HEK293 (cell line): ENCODE measurements around the gene UCK2.
A peak's percentile ranks its signal among the peaks of the same experiment; 100 is the strongest.

ENCODE experiments used
- CTCF ChIA-PET: fragments of 350-600 bp; formaldehyde crosslinking; extraction: SDS; loops from one replicate; lab custom pipeline; 2021; ENCODE audit warnings: antibody characterized with exemption; lab: Yijun Ruan, JAX
- POLR2A ChIA-PET: fragments of 300-600 bp; formaldehyde crosslinking; extraction: SDS; loops from one replicate; lab custom pipeline; 2020; ENCODE audit warnings: antibody characterized with exemption, inconsistent platforms; lab: Yijun Ruan, JAX
- H3K27ac ChIP-seq: fragments of 200-500 bp; sonication (Bioruptor generic); 2 replicates; pipeline ENCODE4 v1.5.1; 2014; ENCODE audit warnings: low read depth, low read length, control low read depth, inconsistent platforms; ENCODE audit errors: extremely low read depth
- H3K36me3 ChIP-seq, 2 experiments: fragments of 200-500 bp in 1 of 2; sonication (Bioruptor generic) in 1 of 2; 1 replicate in 1 of 2; 2 replicates in 1 of 2; pipeline ENCODE4 v1.5.1; 2014 to 2017; ENCODE audit warnings: inconsistent platforms in 2 of 2, low read length in 2 of 2; ENCODE audit not compliant: control insufficient read depth in 2 of 2, insufficient read depth in 1 of 2
- H3K4me1 ChIP-seq: fragments of 200-500 bp; sonication (Bioruptor generic); 2 replicates; pipeline ENCODE4 v1.5.1; 2014; ENCODE audit warnings: mild to moderate bottlenecking, low read length, inconsistent platforms; ENCODE audit not compliant: control insufficient read depth, insufficient read depth
- H3K4me3 ChIP-seq: 2 replicates; pipeline ENCODE4 v1.5.1; 2011; ENCODE audit warnings: low read depth, mild to moderate bottlenecking, control low read depth, low read length, moderate library complexity
- H3K9me3 ChIP-seq: fragments of 200-500 bp; sonication (Bioruptor generic); 2 replicates; pipeline ENCODE4 v1.5.1; 2014; ENCODE audit warnings: low read depth, low read length, inconsistent platforms; ENCODE audit not compliant: control insufficient read depth, insufficient read depth
- EGR2 ChIP-seq: fragments of 450-650 bp; formaldehyde crosslinking; IDR thresholded peaks from 2 replicates; pipeline ENCODE4 v1.5.1; 2016; ENCODE audit warnings: low read depth, missing biosample characterization, missing genetic modification characterization
- KLF9 ChIP-seq: fragments of 450-650 bp; formaldehyde crosslinking; IDR thresholded peaks from 2 replicates; pipeline ENCODE4 v1.5.1; 2016; ENCODE audit warnings: missing biosample characterization, missing genetic modification characterization, low read depth
- SP7 ChIP-seq: fragments of 450-650 bp; formaldehyde crosslinking; IDR thresholded peaks from 2 replicates; pipeline ENCODE4 v1.5.1; 2016; ENCODE audit warnings: missing biosample characterization, missing genetic modification characterization
- YY1 ChIP-seq: fragments of 450-650 bp; formaldehyde crosslinking; IDR thresholded peaks from 2 replicates; pipeline ENCODE4 v1.5.1; 2018; ENCODE audit warnings: missing biosample characterization, missing genetic modification characterization
- ZBTB26 ChIP-seq: fragments of 450-650 bp; formaldehyde crosslinking; optimal IDR thresholded peaks from 2 replicates; pipeline ENCODE3; 2016; ENCODE audit warnings: missing biosample characterization, mild to moderate bottlenecking, missing genetic modification characterization
- ZBTB7A ChIP-seq: fragments of 450-650 bp; formaldehyde crosslinking; IDR thresholded peaks from 2 replicates; pipeline ENCODE4 v1.5.1; 2016; ENCODE audit warnings: low read depth, missing biosample characterization, missing genetic modification characterization
- ZBTB8A ChIP-seq: fragments of 450-650 bp; formaldehyde crosslinking; IDR thresholded peaks from 2 replicates; pipeline ENCODE4 v1.5.1; 2016; ENCODE audit warnings: missing biosample characterization, missing genetic modification characterization
- ZNF10 ChIP-seq: fragments of 450-650 bp; formaldehyde crosslinking; IDR thresholded peaks from 2 replicates; pipeline ENCODE4 v1.5.1; 2017; ENCODE audit warnings: missing biosample characterization, missing genetic modification characterization
- ZNF169 ChIP-seq: fragments of 450-650 bp; formaldehyde crosslinking; IDR thresholded peaks from 2 replicates; pipeline ENCODE4 v1.5.1; 2016; ENCODE audit warnings: missing biosample characterization, missing genetic modification characterization
- ZNF292 ChIP-seq: fragments of 450-650 bp; formaldehyde crosslinking; IDR thresholded peaks from 2 replicates; pipeline ENCODE4 v1.5.1; 2016; ENCODE audit warnings: low read depth, missing biosample characterization, missing genetic modification characterization, borderline replicate concordance
- ZNF350 ChIP-seq: fragments of 450-650 bp; formaldehyde crosslinking; IDR thresholded peaks from 2 replicates; pipeline ENCODE4 v1.5.0; 2017; ENCODE audit warnings: missing biosample characterization, mild to moderate bottlenecking, missing genetic modification characterization
- ZNF426 ChIP-seq: fragments of 450-650 bp; formaldehyde crosslinking; IDR thresholded peaks from 2 replicates; pipeline ENCODE4 v1.5.1; 2017; ENCODE audit warnings: missing biosample characterization, missing genetic modification characterization, mild to moderate bottlenecking, inconsistent platforms, moderate library complexity
- ZNF521 ChIP-seq: fragments of 450-650 bp; formaldehyde crosslinking; IDR thresholded peaks from 2 replicates; pipeline ENCODE4 v1.5.1; 2017; ENCODE audit warnings: missing biosample characterization, mild to moderate bottlenecking, missing genetic modification characterization
- ZNF600 ChIP-seq: fragments of 450-650 bp; formaldehyde crosslinking; IDR thresholded peaks from 2 replicates; pipeline ENCODE4 v1.5.1; 2016; ENCODE audit warnings: missing biosample characterization, missing genetic modification characterization
- ZNF623 ChIP-seq: fragments of 450-650 bp; formaldehyde crosslinking; IDR thresholded peaks from 2 replicates; pipeline ENCODE4 v1.5.1; 2016; ENCODE audit warnings: missing biosample characterization, missing genetic modification characterization
- ZNF654 ChIP-seq: fragments of 450-650 bp; formaldehyde crosslinking; IDR thresholded peaks from 2 replicates; pipeline ENCODE4 v1.5.1; 2016; ENCODE audit warnings: low read depth, missing biosample characterization, missing genetic modification characterization
- ZNF747 ChIP-seq: fragments of 450-650 bp; formaldehyde crosslinking; IDR thresholded peaks from 2 replicates; pipeline ENCODE4 v1.5.1; 2016; ENCODE audit warnings: missing biosample characterization, missing genetic modification characterization
- ZNF76 ChIP-seq: fragments of 450-650 bp; formaldehyde crosslinking; IDR thresholded peaks from 2 replicates; pipeline ENCODE4; 2016; ENCODE audit warnings: low read depth, missing biosample characterization, missing genetic modification characterization, borderline replicate concordance

UCK2 gene

DNA sequence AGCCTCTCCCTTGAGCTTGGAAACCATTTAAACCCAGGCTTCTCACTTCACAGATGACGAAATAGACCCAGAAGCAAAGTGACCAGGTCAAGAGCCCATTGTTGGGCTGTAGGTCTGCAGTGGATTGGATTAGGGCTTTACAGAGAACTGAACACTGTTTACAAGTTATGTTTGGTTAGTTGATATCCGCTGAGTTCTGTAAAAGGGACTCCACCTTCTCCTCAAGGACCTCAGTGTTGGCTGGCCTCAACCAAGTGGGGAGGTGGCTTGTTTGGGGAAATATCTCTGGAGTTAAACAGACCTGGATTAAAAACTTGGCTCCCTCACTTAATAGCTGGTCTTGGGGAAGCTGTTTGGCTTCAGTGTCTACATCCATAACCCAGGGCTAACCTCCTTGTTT lies 88.1 kb downstream of the UCK2 start:
- POLR2A ChIA-PET = interaction anchor here (1.1 kb wide), 1 partner anchor 87 kb away, joined by 3 read pairs; no protein-coding TSS in a partner anchor

GRCh38 chr1:165915932-165916348 lies 88.5 kb downstream of the UCK2 start:
- H3K9me3 ChIP-seq = no peaks in the 10 kb centered on the region
- H3K4me3 ChIP-seq = no peak overlapping the region
- H3K27ac ChIP-seq = no peak overlapping the region
- TF ChIP-seq ZBTB8A (peak; percentile 28; the same call in 1 of the 2 replicates), SP7 (tag by site-specific recombination) (no peak)
- CTCF ChIA-PET = interaction anchor here (0.6 to 7.2 kb wide), 7 partner anchors 9 to 632 kb away, joined by 3 to 75 read pairs (median 4); no protein-coding TSS in a partner anchor
- POLR2A ChIA-PET = interaction anchor here (1.1 kb wide), 1 partner anchor 87 kb away, joined by 3 read pairs; no protein-coding TSS in a partner anchor
- H3K4me1 ChIP-seq = no peaks in the 10 kb centered on the region
- peaks cover 0 to 6% of the 10 kb centered on the region in 2 experiments; a peak in 1 of 3 replicates for H3K36me3 ChIP-seq

More for the DNA sequence above, 88.1 kb downstream of the UCK2 start:
- TF ChIP-seq ZNF521 (tag by site-specific recombination) (no peak), ZBTB7A (tag by site-specific recombination) (no peak), ZNF654 (no peak), ZNF600 (tag by site-specific recombination) (no peak), ZNF76 (no peak), KLF9 (tag by site-specific recombination) (no peak)
- TF ChIP-seq, all 188 proteins: peak for 0
- CTCF ChIA-PET = interaction anchor here (0.6 to 7.2 kb wide), 13 partner anchors 8 to 548 kb away, joined by 3 to 75 read pairs (median 3); no protein-coding TSS in a partner anchor
- no peaks in the 10 kb centered on the region for H3K9me3 ChIP-seq
- H3K36me3 ChIP-seq = peaks cover 0 to 11% of the 10 kb centered on the region in 2 experiments; a peak in 1 of 3 replicates
- H3K27ac ChIP-seq = no peak overlapping the region
- H3K4me1 ChIP-seq = no peaks in the 10 kb centered on the region
- H3K4me3 ChIP-seq = no peak overlapping the region

DNA sequence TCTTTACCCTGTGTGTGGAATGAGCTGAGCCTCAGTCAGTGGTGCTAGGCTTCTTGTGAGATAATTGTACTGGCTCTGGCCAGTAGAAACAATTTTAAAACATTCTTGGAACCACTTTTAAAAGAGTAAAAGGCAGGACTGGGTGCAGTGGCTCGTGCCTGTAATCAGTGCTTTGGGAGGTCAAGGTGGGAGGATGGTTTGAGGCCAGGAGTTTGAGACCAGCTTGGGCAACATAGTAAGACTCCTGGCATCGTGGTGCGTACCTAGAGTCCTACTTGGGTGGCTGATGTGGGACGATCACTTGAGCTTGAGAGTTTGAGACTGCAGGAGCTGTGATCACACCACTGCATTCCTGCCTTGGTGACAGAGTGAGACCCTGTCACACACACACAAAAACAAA lies 89.8 kb downstream of the UCK2 start:
- POLR2A ChIA-PET = no interaction called here
- CTCF ChIA-PET = interaction anchor here (0.9 to 7.2 kb wide), 2 partner anchors 13 to 316 kb away, joined by 3 to 75 read pairs; no protein-coding TSS in a partner anchor
- TF ChIP-seq ZNF10 (no peak), EGR2 (tag by site-specific recombination) (no peak), ZNF169 (tag by site-specific recombination) (no peak), ZNF350 (tag by site-specific recombination) (no peak), ZNF747 (no peak), ZBTB26 (tag by site-specific recombination) (no peak)
- H3K4me3 ChIP-seq = no peak overlapping the region
- no peaks in the 10 kb centered on the region for H3K9me3 ChIP-seq
- H3K36me3 ChIP-seq = no peaks in the 10 kb centered on the region
- H3K4me1 ChIP-seq = no peaks in the 10 kb centered on the region
- no peak overlapping the region for H3K27ac ChIP-seq

DNA sequence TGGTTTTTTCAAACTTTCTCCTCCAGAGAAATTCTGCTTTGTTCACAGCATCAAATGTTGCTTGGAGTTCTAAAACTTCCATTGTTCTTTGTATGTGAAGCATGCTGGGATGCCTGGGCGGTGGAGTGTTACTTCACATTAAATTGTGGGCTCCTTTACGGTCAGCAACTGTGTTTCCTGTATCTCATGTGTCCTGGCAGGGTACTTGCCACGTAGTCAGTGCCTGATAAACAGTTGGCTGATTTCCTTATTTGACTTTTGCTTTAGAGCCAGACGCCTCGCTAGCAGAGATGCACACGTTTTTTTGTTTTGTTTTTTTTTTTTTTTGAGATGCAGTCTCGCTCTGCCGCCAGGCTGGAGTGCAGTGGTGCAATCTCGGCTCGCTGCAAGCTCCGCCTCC lies 96.7 kb downstream of the UCK2 start:
- no peak for TF ChIP-seq ZNF292
- TF ChIP-seq YY1 = no peak
- TF ChIP-seq ZNF623 (tag by site-specific recombination) = no peak
- TF ChIP-seq ZNF426 (tag by site-specific recombination) = no peak
- TF ChIP-seq, all 188 proteins: peak for 0

More for the DNA sequence above, 96.7 kb downstream of the UCK2 start:
- no peaks in the 10 kb centered on the region for H3K4me1 ChIP-seq
- CTCF ChIA-PET = interaction anchor here (0.5 to 3.7 kb wide), 35 partner anchors 8 to 1490 kb away, joined by 3 to 19 read pairs (median 4); no protein-coding TSS in a partner anchor
- H3K9me3 ChIP-seq = no peaks in the 10 kb centered on the region
- POLR2A ChIA-PET = no interaction called here
- no peak overlapping the region for H3K27ac ChIP-seq
- H3K4me3 ChIP-seq = no peak overlapping the region
- H3K36me3 ChIP-seq = no peaks in the 10 kb centered on the region
